Fibroblast of lung (primary cell): ENCODE measurements around the gene BTG3. TPM values are rescaled to one million over a fixed set of nuclear protein-coding genes. Genes with fewer than 3 reads are reported as not detected.

Experiments used
- DNase-seq, 2 donors: peaks; one replicate each; pipeline versions ENCODE4 v3.0.0 to v3.0.0-alpha.2; 2010; ENCODE audit warnings: low read depth in 2 of 2
- H2AFZ ChIP-seq: 2 replicates; pipeline ENCODE4 v1.5.1; 2012; ENCODE audit warnings: low read length, control low read depth, inconsistent platforms
- H3K27ac ChIP-seq: 2 replicates; pipeline ENCODE4 v1.5.1; 2011; ENCODE audit warnings: low read length, control low read depth; ENCODE audit not compliant: insufficient read depth
- H3K27me3 ChIP-seq: 2 replicates; pipeline ENCODE4 v1.5.1; 2011; ENCODE audit warnings: mild to moderate bottlenecking, low read length; ENCODE audit not compliant: control insufficient read depth, insufficient read depth
- H3K36me3 ChIP-seq: 2 replicates; pipeline ENCODE4 v1.5.1; 2011; ENCODE audit warnings: low read length; ENCODE audit not compliant: control insufficient read depth, insufficient read depth
- H3K4me1 ChIP-seq: 2 replicates; pipeline ENCODE4 v1.5.1; 2011; ENCODE audit warnings: low read length; ENCODE audit not compliant: control insufficient read depth, insufficient read depth; ENCODE audit errors: extremely low read depth
- H3K4me2 ChIP-seq: 2 replicates; pipeline ENCODE4 v1.5.1; 2011; ENCODE audit warnings: low read length, control low read depth; ENCODE audit not compliant: insufficient read depth; ENCODE audit errors: extremely low read depth
- H3K4me3 ChIP-seq, 4 experiments: fragments of 200-600 bp in 1 of 4; sonication (generic) in 1 of 4; replicated peaks in 1 of 4; 2 replicates each; pipeline ENCODE4 v1.5.1; 2011 to 2016; ENCODE audit warnings: low read length in 4 of 4, low read depth in 3 of 4, mild to moderate bottlenecking in 3 of 4, control low read depth in 2 of 4, inconsistent platforms in 1 of 4, mixed read lengths in 1 of 4; ENCODE audit not compliant: insufficient read depth in 1 of 4; ENCODE audit errors: control extremely low read depth in 1 of 4
- H3K79me2 ChIP-seq: 2 replicates; pipeline ENCODE4 v1.5.1; 2012; ENCODE audit warnings: mild to moderate bottlenecking, low read length, inconsistent platforms; ENCODE audit not compliant: control insufficient read depth, insufficient read depth
- H3K9ac ChIP-seq: 2 replicates; pipeline ENCODE4 v1.5.1; 2011; ENCODE audit warnings: mild to moderate bottlenecking, low read length, control low read depth; ENCODE audit not compliant: insufficient read depth
- H3K9me3 ChIP-seq: 2 replicates; pipeline ENCODE4 v1.5.1; 2012; ENCODE audit warnings: low read depth, low read length; ENCODE audit not compliant: control insufficient read depth, insufficient read depth
- H4K20me1 ChIP-seq: 2 replicates; pipeline ENCODE4 v1.5.1; 2011; ENCODE audit warnings: low read length; ENCODE audit not compliant: control insufficient read depth, insufficient read depth; ENCODE audit errors: extremely low read depth
- CTCF ChIP-seq, 2 donors: IDR thresholded peaks in 1 of 2; conservative IDR thresholded peaks in 1 of 2; 1 replicate in 1 of 2; 2 replicates in 1 of 2; pipeline ENCODE4 v1.5.1; 2011 to 2012; ENCODE audit warnings: low read length in 2 of 2, control low read depth in 1 of 2, inconsistent platforms in 1 of 2, low read depth in 1 of 2, mild to moderate bottlenecking in 1 of 2
- EZH2 ChIP-seq: IDR thresholded peaks from 2 replicates; pipeline ENCODE4 v1.5.1; 2012; ENCODE audit warnings: low read length, control low read depth, mild to moderate bottlenecking; ENCODE audit errors: missing control alignments
- polyA plus RNA-seq, 2 donors: library from polyadenylated mRNA; depleted of rRNA in 1 of 2; stranded (reverse) in 1 of 2; unstranded in 1 of 2; fragments of >200 nt; gene quantifications; 2 replicates each; pipeline ENCODE4 v1.2.1, GENCODE V29; 2011 to 2012; ENCODE audit warnings: missing spikeins in 1 of 2
- total RNA-seq: library from RNA; depleted of rRNA; stranded (reverse); fragments of >200 nt; gene quantifications from 2 replicates; pipeline ENCODE4 v1.2.1, GENCODE V29; 2014

Gene BTG3
- total and polyA plus RNA-seq, 2 donors (not counting 1 experiment from before 2014, with no cell fraction given), result 32.5 to 51.2 TPM

DNA sequence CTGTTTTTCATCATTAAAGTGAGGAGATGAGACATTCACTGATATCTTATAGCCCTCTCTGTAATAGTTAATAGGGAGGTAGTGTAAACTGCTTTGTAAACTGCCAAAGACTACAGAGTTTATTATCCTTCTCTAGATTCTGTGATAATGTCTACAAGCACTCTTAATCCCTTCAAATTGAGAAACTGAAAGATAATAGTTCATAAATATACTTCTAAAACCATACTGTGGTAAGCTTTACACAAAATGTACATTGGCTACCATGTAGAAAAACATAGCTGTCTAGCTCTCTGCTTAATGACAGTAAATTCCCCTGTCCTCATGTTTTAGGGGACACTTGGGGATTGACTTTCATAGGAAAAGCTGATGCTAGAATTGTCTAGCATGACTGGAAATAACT lies 60.3 kb downstream of the BTG3 start:
- H3K27ac ChIP-seq, result no peak overlapping the region
- H3K4me2 ChIP-seq, result no peak overlapping the region
- no peaks in the 10 kb centered on the region for H3K36me3 ChIP-seq
- H3K4me3 ChIP-seq, result no peak overlapping the region
- no peaks in the 10 kb centered on the region for H3K79me2 ChIP-seq
- H4K20me1 ChIP-seq, result no peaks in the 10 kb centered on the region
- H3K27me3 ChIP-seq, result no peaks in the 10 kb centered on the region
- no peaks in the 10 kb centered on the region for H3K9me3 ChIP-seq
- TF ChIP-seq EZH2, result no peak
- TF ChIP-seq CTCF (conservative IDR thresholded peaks at IDR 0.05 in 1 of 2, IDR thresholded peaks at IDR 0.05 in 1 of 2; ENCODE audit: low read depth in 1 of 2, low read length in 2 of 2), result no peak
- H3K9ac ChIP-seq, result no peak overlapping the region
- no peaks in the 10 kb centered on the region for H3K4me1 ChIP-seq
- DNase-seq, result no peak
- no peak overlapping the region for H2AFZ ChIP-seq

DNA sequence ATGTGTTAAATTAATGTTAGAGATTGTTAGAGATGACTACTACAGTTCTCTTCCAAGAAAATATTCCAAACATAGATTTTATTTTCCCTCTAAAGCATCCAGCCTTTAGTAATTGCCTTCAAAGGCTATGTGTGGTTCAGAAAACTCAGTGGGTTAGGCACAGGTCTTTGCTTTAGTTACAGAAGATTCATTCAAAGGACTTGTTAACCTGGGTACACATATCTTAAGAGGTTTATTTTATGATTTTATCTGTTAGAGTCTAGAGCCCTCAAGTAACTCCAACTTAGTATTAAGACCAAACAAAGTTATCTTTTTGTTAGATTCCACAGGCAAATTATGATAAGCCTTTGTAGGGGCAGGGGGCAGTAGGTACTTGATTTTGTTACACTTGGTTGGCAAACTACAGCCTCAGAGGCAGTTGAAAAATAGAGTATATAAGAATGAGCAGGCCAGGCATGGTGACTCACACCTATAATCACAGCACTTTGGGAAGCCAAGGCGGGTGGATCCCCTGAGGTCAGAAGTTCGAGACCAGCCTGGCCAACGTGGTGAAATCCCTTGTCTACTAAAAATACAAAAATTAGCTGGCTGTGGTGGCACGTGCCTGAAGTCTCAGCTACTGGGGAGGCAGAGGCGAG lies 61.9 kb downstream of the BTG3 start:
- DNase-seq, result peak in 1 of 2 donors; percentile 13
- TF ChIP-seq EZH2 (no peak), CTCF (conservative IDR thresholded peaks at IDR 0.05 in 1 of 2, IDR thresholded peaks at IDR 0.05 in 1 of 2; ENCODE audit: low read depth in 1 of 2, low read length in 2 of 2) (no peak)
- no peak overlapping the region for H2AFZ ChIP-seq
- no peak overlapping the region for H3K4me2 ChIP-seq
- no peaks in the 10 kb centered on the region for H3K4me1 ChIP-seq
- H4K20me1 ChIP-seq, result no peaks in the 10 kb centered on the region
- no peak overlapping the region for H3K9ac ChIP-seq
- H3K4me3 ChIP-seq, result no peak overlapping the region
- H3K27me3 ChIP-seq, result no peaks in the 10 kb centered on the region
- H3K27ac ChIP-seq, result no peak overlapping the region
- no peaks in the 10 kb centered on the region for H3K9me3 ChIP-seq
- no peaks in the 10 kb centered on the region for H3K36me3 ChIP-seq
- no peaks in the 10 kb centered on the region for H3K79me2 ChIP-seq

GRCh38 chr21:17548262-17548661 lies 64.4 kb downstream of the BTG3 start:
- no peaks in the 10 kb centered on the region for H3K4me1 ChIP-seq
- no peak overlapping the region for H3K9ac ChIP-seq
- no peaks in the 10 kb centered on the region for H3K9me3 ChIP-seq
- TF ChIP-seq EZH2, result no peak
- no peak for TF ChIP-seq CTCF (conservative IDR thresholded peaks at IDR 0.05 in 1 of 2, IDR thresholded peaks at IDR 0.05 in 1 of 2; ENCODE audit: low read depth in 1 of 2, low read length in 2 of 2)
- H3K27me3 ChIP-seq, result no peaks in the 10 kb centered on the region
- H2AFZ ChIP-seq, result no peak overlapping the region
- H4K20me1 ChIP-seq, result no peaks in the 10 kb centered on the region
- H3K79me2 ChIP-seq, result no peaks in the 10 kb centered on the region
- no peak overlapping the region for H3K27ac ChIP-seq
- H3K4me3 ChIP-seq, result no peak overlapping the region
- H3K4me2 ChIP-seq, result no peak overlapping the region
- no peak for DNase-seq
- H3K36me3 ChIP-seq, result no peaks in the 10 kb centered on the region
